Hepatocyte (in vitro differentiated cells): Measurements from ENCODE around the gene FRMD6. TPM values are rescaled to one million over a fixed set of nuclear protein-coding genes. Genes with fewer than 3 reads are reported as not detected.
"Not testable (repeated sequence)": the region's sequence is repeated elsewhere in the genome, so short reads cannot be mapped to it uniquely, and the experiment has no call there.

ENCODE experiments used
- DNase-seq: peaks from one replicate; pipeline ENCODE4 v3.0.0-alpha.2; 2016; ENCODE audit warnings: low spot score
- H2AFZ ChIP-seq: fragments of 200-600 bp; sonication (generic); 2 replicates; pipeline ENCODE4 v1.6.0; 2016; ENCODE audit warnings: antibody characterized with exemption, mild to moderate bottlenecking
- H3K27ac ChIP-seq: fragments of 200-600 bp; sonication (generic); 2 replicates; pipeline ENCODE4 v1.5.1; 2016; ENCODE audit warnings: mild to moderate bottlenecking
- H3K27me3 ChIP-seq: fragments of 200-600 bp; sonication (generic); 2 replicates; pipeline ENCODE4 v1.6.1; 2016
- H3K36me3 ChIP-seq: fragments of 200-600 bp; sonication (generic); replicated peaks from 2 replicates; pipeline ENCODE4 v1.5.1; 2016; ENCODE audit warnings: low read depth; ENCODE audit not compliant: insufficient read depth
- H3K4me1 ChIP-seq: fragments of 200-600 bp; sonication (generic); 2 replicates; pipeline ENCODE4 v1.5.1; 2016; ENCODE audit warnings: mild to moderate bottlenecking, moderate library complexity; ENCODE audit not compliant: insufficient read depth
- H3K4me2 ChIP-seq: fragments of 200-600 bp; sonication (generic); 2 replicates; pipeline ENCODE4 v1.6.0; 2016
- H3K4me3 ChIP-seq: fragments of 200-600 bp; sonication (generic); 2 replicates; pipeline ENCODE4 v1.5.1; 2016; ENCODE audit warnings: mild to moderate bottlenecking
- H3K79me2 ChIP-seq: fragments of 200-600 bp; sonication (generic); 2 replicates; pipeline ENCODE4 v1.6.0; 2017; ENCODE audit warnings: mild to moderate bottlenecking
- H3K9me2 ChIP-seq: fragments of 200-600 bp; sonication (generic); replicated peaks from 2 replicates; pipeline ENCODE4 v1.6.0; 2017; ENCODE audit warnings: mild to moderate bottlenecking; ENCODE audit not compliant: insufficient read depth
- H3K9me3 ChIP-seq: fragments of 200-600 bp; sonication (generic); 2 replicates; pipeline ENCODE4 v1.5.1; 2016; ENCODE audit warnings: low read depth, mild to moderate bottlenecking
- H4K20me1 ChIP-seq: fragments of 200-600 bp; sonication (generic); 2 replicates; pipeline ENCODE4 v1.6.0; 2016; ENCODE audit warnings: mild to moderate bottlenecking; ENCODE audit not compliant: insufficient read depth, poor library complexity, severe bottlenecking
- EZH2 ChIP-seq: fragments of 200-600 bp; sonication (generic); IDR thresholded peaks from 2 replicates; pipeline ENCODE4 v1.6.1; 2016; ENCODE audit warnings: antibody characterized with exemption, mild to moderate bottlenecking, borderline replicate concordance
- EZH2phosphoT487 ChIP-seq: fragments of 200-600 bp; sonication (generic); IDR thresholded peaks from one replicate; pipeline ENCODE4 v1.6.1; 2018; ENCODE audit warnings: antibody characterized with exemption, mild to moderate bottlenecking, low read depth, moderate library complexity; ENCODE audit not compliant: unreplicated experiment, severe bottlenecking
- WGBS: methylation state at CpG from one replicate; pipeline ENCODE4 v1.1.6; 2016; ENCODE audit warnings: low lambda C conversion rate; ENCODE audit errors: missing lambda C conversion rate; 5-methylcytosine and 5-hydroxymethylcytosine counted together
- polyA plus RNA-seq: library from polyadenylated mRNA; unstranded; fragments of >200 nt; fragmentation: Nextera tagmentation; extraction: Ambion mirVana; gene quantifications from 2 replicates; pipeline ENCODE4 v1.2.1, GENCODE V29; 2016
- total RNA-seq: library from RNA; depleted of rRNA; stranded (reverse); fragments of >200 nt; gene quantifications from 2 replicates; pipeline ENCODE4 v1.2.3, GENCODE V29; 2014
- TF ChIP-seq, protein P1 (sequence below): fragments of 200-600 bp; sonication (generic); IDR thresholded peaks from 2 replicates; pipeline ENCODE4 v1.5.1; 2016; ENCODE audit warnings: antibody characterized with exemption, mild to moderate bottlenecking; ENCODE audit not compliant: poor library complexity

The FRMD6 gene
- total and polyA plus RNA-seq, 2 experiments from 2014 or later, result 18.9 to 64.4 TPM

DNA sequence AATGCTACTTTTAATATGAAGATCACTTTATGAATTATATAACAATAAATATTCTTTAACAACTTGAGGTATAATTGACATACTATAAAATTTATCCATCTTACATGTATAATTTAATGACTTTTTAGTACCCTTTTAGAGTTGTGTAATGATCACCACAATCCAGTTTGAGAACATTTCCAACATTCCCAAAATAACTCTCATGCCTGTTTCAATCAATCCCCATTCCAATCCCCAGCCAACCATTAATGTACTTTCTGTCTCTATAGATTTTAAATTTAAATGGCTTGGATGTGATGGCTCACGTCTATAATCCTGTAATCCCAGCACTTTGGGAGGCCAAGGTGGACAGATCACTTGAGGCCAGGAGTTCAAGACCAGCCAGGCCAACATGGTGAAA, 23.5 kb upstream of the FRMD6 start:
- Histone ChIP-seq H2AFZ (no peak overlapping the region), H3K27me3 (no peaks in the 10 kb centered on the region), H3K9me3 (no peaks in the 10 kb centered on the region), H3K4me1 (no peaks in the 10 kb centered on the region), H3K9me2 (no peaks in the 10 kb centered on the region), H3K4me2 (no peak overlapping the region), H3K4me3 (no peak overlapping the region), H3K79me2 (no peaks in the 10 kb centered on the region), H3K36me3 (no peaks in the 10 kb centered on the region), H3K27ac (no peak overlapping the region), H4K20me1 (no peaks in the 10 kb centered on the region)
- TF ChIP-seq EZH2phosphoT487 (no peak), EZH2 (no peak)
- TF ChIP-seq, protein P1, sequence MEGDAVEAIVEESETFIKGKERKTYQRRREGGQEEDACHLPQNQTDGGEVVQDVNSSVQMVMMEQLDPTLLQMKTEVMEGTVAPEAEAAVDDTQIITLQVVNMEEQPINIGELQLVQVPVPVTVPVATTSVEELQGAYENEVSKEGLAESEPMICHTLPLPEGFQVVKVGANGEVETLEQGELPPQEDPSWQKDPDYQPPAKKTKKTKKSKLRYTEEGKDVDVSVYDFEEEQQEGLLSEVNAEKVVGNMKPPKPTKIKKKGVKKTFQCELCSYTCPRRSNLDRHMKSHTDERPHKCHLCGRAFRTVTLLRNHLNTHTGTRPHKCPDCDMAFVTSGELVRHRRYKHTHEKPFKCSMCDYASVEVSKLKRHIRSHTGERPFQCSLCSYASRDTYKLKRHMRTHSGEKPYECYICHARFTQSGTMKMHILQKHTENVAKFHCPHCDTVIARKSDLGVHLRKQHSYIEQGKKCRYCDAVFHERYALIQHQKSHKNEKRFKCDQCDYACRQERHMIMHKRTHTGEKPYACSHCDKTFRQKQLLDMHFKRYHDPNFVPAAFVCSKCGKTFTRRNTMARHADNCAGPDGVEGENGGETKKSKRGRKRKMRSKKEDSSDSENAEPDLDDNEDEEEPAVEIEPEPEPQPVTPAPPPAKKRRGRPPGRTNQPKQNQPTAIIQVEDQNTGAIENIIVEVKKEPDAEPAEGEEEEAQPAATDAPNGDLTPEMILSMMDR, result no peak
- DNase-seq, result no peak
- 79% methylated on average over 1 of the region's 1 CpG for WGBS

DNA sequence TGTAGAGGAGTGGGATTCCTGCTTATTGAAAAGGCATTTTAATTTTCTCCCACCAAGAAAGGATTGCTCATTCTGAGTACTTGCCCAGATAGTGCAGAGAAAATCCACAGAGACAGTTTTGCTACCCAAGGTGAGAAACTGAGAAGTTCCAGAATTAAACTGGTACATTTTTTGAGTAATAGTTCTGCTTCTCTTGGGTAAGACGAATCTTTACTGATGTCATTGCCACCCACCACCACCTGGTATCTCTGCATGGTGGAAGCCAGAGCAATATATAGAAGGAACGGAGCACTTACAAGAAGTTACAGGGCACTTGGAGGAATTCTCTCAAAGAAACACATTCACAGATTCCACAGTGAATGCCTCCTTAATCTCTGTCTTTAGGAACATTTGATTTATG, 20.7 kb upstream of the FRMD6 start:
- 66% methylated on average over 2 of the region's 2 CpGs for WGBS
- no peak overlapping the region for H3K4me2 ChIP-seq
- DNase-seq, result no peak
- H3K27me3 ChIP-seq, result no peaks in the 10 kb centered on the region
- H3K27ac ChIP-seq, result no peak overlapping the region
- TF ChIP-seq, protein P1, result no peak
- TF ChIP-seq EZH2phosphoT487 (no peak), EZH2 (no peak)
- H4K20me1 ChIP-seq, result no peaks in the 10 kb centered on the region
- H3K4me3 ChIP-seq, result no peak overlapping the region
- no peaks in the 10 kb centered on the region for H3K36me3 ChIP-seq
- H2AFZ ChIP-seq, result no peak overlapping the region
- H3K9me2 ChIP-seq, result no peaks in the 10 kb centered on the region
- H3K9me3 ChIP-seq, result no peaks in the 10 kb centered on the region
- no peaks in the 10 kb centered on the region for H3K4me1 ChIP-seq
- no peaks in the 10 kb centered on the region for H3K79me2 ChIP-seq

DNA sequence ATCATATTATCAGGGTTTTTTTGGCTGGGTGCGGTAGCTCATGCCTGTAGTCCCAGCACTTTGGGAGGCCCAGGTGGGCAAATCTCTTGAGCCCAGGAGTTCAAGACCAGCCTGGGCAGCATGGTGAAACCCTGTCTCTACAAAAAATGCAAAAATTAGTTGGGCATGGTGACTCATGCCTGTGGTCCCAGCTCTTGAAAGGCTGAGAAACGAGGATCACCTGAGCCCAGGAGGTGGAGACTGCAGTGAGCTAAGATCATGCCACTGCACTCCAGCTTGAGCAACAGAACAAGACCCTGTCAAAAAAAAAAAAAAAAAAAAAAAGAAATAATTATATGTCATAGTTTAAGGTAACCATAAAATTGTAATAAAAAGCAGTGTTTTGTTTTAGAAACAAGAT, 18.4 kb upstream of the FRMD6 start:
- not testable (repeated sequence) for H3K79me2 ChIP-seq, H3K4me2 ChIP-seq

DNA sequence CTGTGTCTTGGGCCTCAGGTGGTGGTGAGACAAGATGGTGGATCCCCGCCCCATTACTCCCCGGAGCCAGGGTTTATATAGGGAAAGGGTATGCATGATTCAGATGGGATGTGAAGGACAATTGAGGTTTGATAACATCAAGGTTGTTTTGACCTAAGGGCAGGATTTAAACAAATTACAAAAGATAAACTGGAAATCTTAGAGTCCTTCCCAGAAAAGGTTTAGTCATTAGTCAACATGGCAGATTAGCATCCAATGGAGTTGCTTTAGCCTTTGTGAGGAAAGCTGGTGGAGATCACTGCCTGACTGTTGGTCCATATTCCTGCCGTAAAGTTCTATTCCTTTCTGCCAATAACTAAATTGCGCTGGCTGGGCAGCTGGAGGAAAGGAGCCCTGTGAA, 15.6 kb upstream of the FRMD6 start:
- H3K27me3 ChIP-seq, result no peaks in the 10 kb centered on the region
- no peak overlapping the region for H3K4me3 ChIP-seq
- TF ChIP-seq, protein P1, result no peak
- no peak for TF ChIP-seq EZH2
- no peak for TF ChIP-seq EZH2phosphoT487
- H3K4me1 ChIP-seq, result peaks cover 3% of the 10 kb centered on the region
- H3K36me3 ChIP-seq, result no peaks in the 10 kb centered on the region
- H3K9me3 ChIP-seq, result no peaks in the 10 kb centered on the region
- H3K27ac ChIP-seq, result no peak overlapping the region
- no peak overlapping the region for H2AFZ ChIP-seq
- H3K9me2 ChIP-seq, result no peaks in the 10 kb centered on the region
- no peak for DNase-seq
- 62% methylated on average over 4 of the region's 4 CpGs for WGBS
- H3K4me2 ChIP-seq, result no peak overlapping the region
- H3K79me2 ChIP-seq, result no peaks in the 10 kb centered on the region
- no peaks in the 10 kb centered on the region for H4K20me1 ChIP-seq

More for the DNA sequence above, 18.4 kb upstream of the FRMD6 start:
- DNase-seq, H2AFZ ChIP-seq, H3K4me3 ChIP-seq, H4K20me1 ChIP-seq, H3K27ac ChIP-seq, H3K9me2 ChIP-seq, H3K27me3 ChIP-seq, H3K4me1 ChIP-seq, H3K9me3 ChIP-seq, H3K36me3 ChIP-seq: not testable (repeated sequence)
- 93% methylated on average over 2 of the region's 2 CpGs for WGBS
